CD14-positive monocyte (primary cell): ENCODE data around the gene SALL4. TPM values are rescaled to one million over a fixed set of nuclear protein-coding genes. Genes with fewer than 3 reads are reported as not detected.

Experiments used
- DNase-seq, 3 donors: peaks; one replicate each; pipeline ENCODE4 v3.0.0-alpha.2; 2011 to 2022
- H2AFZ ChIP-seq: 2 replicates; pipeline ENCODE4 v1.6.0; 2012; ENCODE audit warnings: mild to moderate bottlenecking, low read depth, low read length, inconsistent platforms; ENCODE audit not compliant: insufficient read depth, poor library complexity, severe bottlenecking
- H3K27ac ChIP-seq, 2 donors: 1 replicate in 1 of 2; 2 replicates in 1 of 2; pipeline ENCODE4 v1.5.1; 2012 to 2013; ENCODE audit warnings: low read length in 2 of 2, control low read depth in 1 of 2, inconsistent platforms in 1 of 2, low read depth in 1 of 2, mild to moderate bottlenecking in 1 of 2
- H3K27me3 ChIP-seq, 2 donors: one replicate each; pipeline versions ENCODE4 v1.6.0 to v1.6.1; 2011 to 2013; ENCODE audit warnings: low read length in 2 of 2; ENCODE audit not compliant: control insufficient read depth in 2 of 2, insufficient read depth in 2 of 2
- H3K36me3 ChIP-seq, 2 donors: replicated peaks in 1 of 2; 1 replicate in 1 of 2; 2 replicates in 1 of 2; pipeline versions ENCODE4 v1.5.1 to v1.6.1; 2012 to 2013; ENCODE audit warnings: low read length in 2 of 2, control low read depth in 1 of 2, inconsistent platforms in 1 of 2, mild to moderate bottlenecking in 1 of 2; ENCODE audit not compliant: insufficient read depth in 2 of 2, control insufficient read depth in 1 of 2
- H3K4me1 ChIP-seq, 2 donors: 1 replicate in 1 of 2; 2 replicates in 1 of 2; pipeline versions ENCODE4 v1.5.1 to v1.6.1; 2012 to 2013; ENCODE audit warnings: low read length in 2 of 2, control low read depth in 1 of 2, inconsistent platforms in 1 of 2, mild to moderate bottlenecking in 1 of 2, moderate library complexity in 1 of 2; ENCODE audit not compliant: insufficient read depth in 2 of 2, control insufficient read depth in 1 of 2
- H3K4me2 ChIP-seq: replicated peaks from 2 replicates; pipeline ENCODE3; 2012; ENCODE audit warnings: low read length, moderate library complexity, mild to moderate bottlenecking; ENCODE audit not compliant: poor library complexity, severe bottlenecking; ENCODE audit errors: extremely low read depth
- H3K4me3 ChIP-seq, 3 experiments: fragments of 200-600 bp in 1 of 3; sonication (generic) in 1 of 3; replicated peaks in 1 of 3; 1 replicate in 2 of 3; 2 replicates in 1 of 3; pipeline ENCODE4 v1.5.1; 2011 to 2013; ENCODE audit warnings: low read length in 3 of 3, mild to moderate bottlenecking in 3 of 3, control low read depth in 2 of 3, low read depth in 2 of 3, inconsistent platforms in 1 of 3, moderate library complexity in 1 of 3
- H3K79me2 ChIP-seq: 2 replicates; pipeline ENCODE4 v1.6.0; 2012; ENCODE audit warnings: mild to moderate bottlenecking, control low read depth, inconsistent platforms, low read length, moderate library complexity; ENCODE audit not compliant: insufficient read depth
- H3K9ac ChIP-seq: 2 replicates; pipeline ENCODE4 v1.6.0; 2017; ENCODE audit warnings: low read length, mild to moderate bottlenecking; ENCODE audit not compliant: insufficient read depth, poor library complexity, severe bottlenecking
- H3K9me3 ChIP-seq, 2 donors: replicated peaks in 1 of 2; 1 replicate in 1 of 2; 2 replicates in 1 of 2; pipeline versions ENCODE4 v1.5.1 to v1.6.1; 2012 to 2013; ENCODE audit warnings: low read length in 2 of 2, control low read depth in 1 of 2; ENCODE audit not compliant: control insufficient read depth in 1 of 2, insufficient read depth in 1 of 2
- H4K20me1 ChIP-seq: 2 replicates; pipeline ENCODE4 v1.6.0; 2012; ENCODE audit warnings: mild to moderate bottlenecking, low read length, control low read depth, moderate library complexity; ENCODE audit not compliant: insufficient read depth
- H3K27ac Mint-ChIP-seq, 7 donors: one replicate each; pipeline ENCODE4 v1.8.0; 2020; ENCODE audit warnings: mild to moderate bottlenecking in 7 of 7, mixed read lengths in 7 of 7, moderate library complexity in 6 of 7, inconsistent platforms in 2 of 7
- H3K27me3 Mint-ChIP-seq, 3 donors: one replicate each; pipeline ENCODE4 v1.8.0; 2021 to 2022; ENCODE audit warnings: low read depth in 3 of 3, mild to moderate bottlenecking in 3 of 3, mixed read lengths in 3 of 3, moderate library complexity in 3 of 3, inconsistent platforms in 1 of 3
- H3K36me3 Mint-ChIP-seq, 2 donors: one replicate each; pipeline ENCODE4 v1.8.0; 2020; ENCODE audit warnings: mixed read lengths in 2 of 2, inconsistent platforms in 1 of 2, mild to moderate bottlenecking in 1 of 2
- H3K4me1 Mint-ChIP-seq: one replicate; pipeline ENCODE4 v1.8.0; 2020; ENCODE audit warnings: mild to moderate bottlenecking, mixed read lengths
- H3K4me3 Mint-ChIP-seq, 2 donors: one replicate each; pipeline ENCODE4 v1.8.0; 2020; ENCODE audit warnings: mild to moderate bottlenecking in 2 of 2, mixed read lengths in 2 of 2, moderate library complexity in 1 of 2
- H3K9me3 Mint-ChIP-seq, 7 donors: one replicate each; pipeline ENCODE4 v1.8.0; 2020 to 2022; ENCODE audit warnings: mixed read lengths in 7 of 7, mild to moderate bottlenecking in 6 of 7, moderate library complexity in 6 of 7, inconsistent platforms in 2 of 7
- CTCF ChIP-seq: fragments of 200-600 bp; IDR thresholded peaks from one replicate; pipeline ENCODE4 v1.8.0; 2022; ENCODE audit warnings: antibody characterized with exemption, mild to moderate bottlenecking
- WGBS: methylation state at CpG from one replicate; pipeline ENCODE4 v1.1.5; 2013; ENCODE audit warnings: missing lambda C conversion rate; ENCODE audit not compliant: insufficient coverage; 5-methylcytosine and 5-hydroxymethylcytosine counted together
- intact Hi-C, 2 donors: fragments of 100-400 bp; cut with micrococcal nuclease; formaldehyde crosslinking; loops; one replicate each; pipeline versions ENCODE4 v1.15.0 to v1.15.1; 2023
- polyA plus RNA-seq, 3 donors: library from polyadenylated mRNA; depleted of rRNA in 1 of 3; unstranded in 2 of 3; stranded (reverse) in 1 of 3; fragments of 300-500 nt in 2 of 3; fragments of >200 nt in 1 of 3; fragmentation: Illumina TruSeq in 2 of 3; gene quantifications; 1 replicate in 2 of 3; 2 replicates in 1 of 3; pipeline ENCODE4 v1.2.3, GENCODE V29; 2012 to 2021

The SALL4 gene
- polyA plus RNA-seq, 3 donors, result 0.07 TPM; not detected in 2

DNA sequence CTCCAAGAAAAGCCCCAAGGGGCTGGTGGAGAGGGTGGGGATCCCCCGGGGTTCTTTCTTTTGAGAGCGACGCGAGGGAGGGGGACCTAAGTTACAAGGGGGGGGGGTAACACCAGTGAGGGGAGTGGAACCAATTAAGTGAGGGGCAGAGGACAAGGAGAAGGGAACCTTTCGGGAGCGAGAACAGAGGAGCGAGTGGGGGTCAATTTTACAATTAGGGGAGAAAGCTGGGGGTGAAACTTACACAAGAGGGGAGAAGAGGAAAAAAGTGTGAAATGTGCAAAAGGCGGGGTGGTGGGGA is 548 bp downstream of the SALL4 start:
- H3K36me3 Mint-ChIP-seq, result peaks cover 0 to 2% of the 10 kb centered on the region in 2 donors
- H3K27me3 Mint-ChIP-seq, result peaks cover 35 to 44% (median 41%) of the 10 kb centered on the region in 3 donors
- no peak overlapping the region for H3K27ac Mint-ChIP-seq
- Histone ChIP-seq H3K4me2 (peak overlapping the region; percentile 81), H3K36me3 (no peaks in the 10 kb centered on the region), H3K27ac (no peak overlapping the region), H3K9me3 (peaks cover 0 to 9% of the 10 kb centered on the region in 2 donors), H3K9ac (no peak overlapping the region), H3K27me3 (peaks cover 32 to 61% of the 10 kb centered on the region in 2 donors), H3K4me3 (peak overlapping the region in 2 of 3 experiments; percentile 45 to 72), H4K20me1 (no peaks in the 10 kb centered on the region), H3K79me2 (no peaks in the 10 kb centered on the region), H2AFZ (peak overlapping the region; percentile 68), H3K4me1 (peaks cover 25 to 28% of the 10 kb centered on the region in 2 donors)
- DNase-seq, result no peak
- 0% methylated on average over 2 of the region's 8 CpGs for WGBS
- H3K4me3 Mint-ChIP-seq, result peak overlapping the region; percentile 76 to 79
- TF ChIP-seq CTCF, result no peak
- H3K4me1 Mint-ChIP-seq, result peaks cover 24% of the 10 kb centered on the region
- intact Hi-C loops, result no loop called here
- peaks cover 0 to 14% (median 2%) of the 10 kb centered on the region in 7 donors for H3K9me3 Mint-ChIP-seq

GRCh38 chr20:51801122-51801822 is 1.0 kb downstream of the SALL4 start:
- Histone ChIP-seq H3K27me3 (peaks cover 32 to 61% of the 10 kb centered on the region in 2 donors), H3K27ac (no peak overlapping the region), H3K9me3 (peaks cover 0 to 9% of the 10 kb centered on the region in 2 donors), H3K36me3 (no peaks in the 10 kb centered on the region), H3K4me2 (peak overlapping the region; percentile 81), H2AFZ (peak overlapping the region; percentile 68), H3K9ac (peak overlapping the region; percentile 32), H3K4me3 (peak overlapping the region; percentile 10 to 72 (median 45)), H3K4me1 (peaks cover 25 to 28% of the 10 kb centered on the region in 2 donors), H3K79me2 (no peaks in the 10 kb centered on the region), H4K20me1 (no peaks in the 10 kb centered on the region)
- peaks cover 35 to 42% (median 41%) of the 10 kb centered on the region in 3 donors for H3K27me3 Mint-ChIP-seq
- peak overlapping the region; percentile 79 to 89 for H3K4me3 Mint-ChIP-seq
- H3K27ac Mint-ChIP-seq, result no peak overlapping the region
- under 1% methylated on average over 35 of the region's 59 CpGs for WGBS
- no peak for TF ChIP-seq CTCF
- no peak for DNase-seq
- peaks cover 0 to 14% (median 2%) of the 10 kb centered on the region in 7 donors for H3K9me3 Mint-ChIP-seq
- intact Hi-C loops, result no loop called here
- H3K4me1 Mint-ChIP-seq, result peaks cover 24% of the 10 kb centered on the region
- H3K36me3 Mint-ChIP-seq, result peaks cover 0 to 2% of the 10 kb centered on the region in 2 donors
